SK-N-SH treated with all-trans-retinoic acid at 6 μM for 48 hours (cell line): Measurements from ENCODE around the gene ADK.

ENCODE experiments used
- ATAC-seq: fragments of 200-7000 bp; cut with Tn5 transposase; 3 replicates; pipeline ENCODE4 v1.9.1; 2020; ENCODE audit warnings: mild to moderate bottlenecking, moderate library complexity
- ARNTL ChIP-seq: fragments of 450-650 bp; formaldehyde crosslinking; IDR thresholded peaks from 2 replicates; pipeline ENCODE4 v1.5.0; 2020; ENCODE audit warnings: low read depth, mild to moderate bottlenecking, moderate library complexity, borderline replicate concordance
- BACH2 ChIP-seq: fragments of 250-450 bp; sonication (Bioruptor Pico); IDR thresholded peaks from 2 replicates; pipeline ENCODE4 v1.9.0; 2021; ENCODE audit warnings: mild to moderate bottlenecking, borderline replicate concordance
- CSDC2 ChIP-seq: fragments of 250-450 bp; sonication (Bioruptor Pico); IDR thresholded peaks from 2 replicates; pipeline ENCODE4 v1.5.0; 2020; ENCODE audit warnings: mild to moderate bottlenecking, moderate library complexity
- ESRRG ChIP-seq: fragments of 250-450 bp; sonication (Bioruptor Pico); IDR thresholded peaks from 2 replicates; pipeline ENCODE4 v1.6.1; 2021; ENCODE audit warnings: mild to moderate bottlenecking
- GLIS3 ChIP-seq: fragments of 250-450 bp; sonication (Bioruptor Pico); IDR thresholded peaks from 2 replicates; pipeline ENCODE4 v1.5.0; 2020; ENCODE audit warnings: mild to moderate bottlenecking, moderate library complexity
- ISL1 ChIP-seq: fragments of 250-450 bp; sonication (Bioruptor Pico); IDR thresholded peaks from 2 replicates; pipeline ENCODE4 v2.1.2; 2022; ENCODE audit warnings: mild to moderate bottlenecking, moderate library complexity
- OSR1 ChIP-seq: fragments of 250-450 bp; sonication (Bioruptor Pico); IDR thresholded peaks from 2 replicates; pipeline ENCODE4 v1.8.0; 2022; ENCODE audit warnings: moderate library complexity, mild to moderate bottlenecking, inconsistent platforms
- PPARA ChIP-seq: fragments of 250-450 bp; sonication (Bioruptor Pico); IDR thresholded peaks from 2 replicates; pipeline ENCODE4 v1.5.0; 2020; ENCODE audit warnings: mild to moderate bottlenecking, borderline replicate concordance
- RARB ChIP-seq: fragments of 250-450 bp; sonication (Bioruptor Pico); IDR thresholded peaks from 2 replicates; pipeline ENCODE4 v1.8.0; 2021; ENCODE audit warnings: mild to moderate bottlenecking, moderate library complexity
- TOX ChIP-seq: fragments of 250-450 bp; sonication (Bioruptor Pico); IDR thresholded peaks from 2 replicates; pipeline ENCODE4 v1.8.0; 2021; ENCODE audit warnings: mild to moderate bottlenecking, moderate library complexity, borderline replicate concordance
- ZC3H10 ChIP-seq: fragments of 250-450 bp; sonication (Bioruptor Pico); IDR thresholded peaks from 2 replicates; pipeline ENCODE4 v1.5.1; 2021; ENCODE audit warnings: mild to moderate bottlenecking, moderate library complexity
- ZFP3 ChIP-seq: fragments of 250-450 bp; sonication (Bioruptor Pico); IDR thresholded peaks from 2 replicates; pipeline ENCODE4 v1.5.0; 2020; ENCODE audit warnings: mild to moderate bottlenecking, moderate library complexity
- ZFP30 ChIP-seq: fragments of 450-650 bp; formaldehyde crosslinking; IDR thresholded peaks from 2 replicates; pipeline ENCODE4 v1.5.0; 2022; ENCODE audit warnings: mild to moderate bottlenecking, moderate library complexity
- ZNF565 ChIP-seq: fragments of 450-650 bp; formaldehyde crosslinking; conservative IDR thresholded peaks from 2 replicates; pipeline ENCODE4 v1.5.0; 2020; ENCODE audit warnings: low read depth, mild to moderate bottlenecking, moderate library complexity
- ZNF70 ChIP-seq: fragments of 450-650 bp; formaldehyde crosslinking; IDR thresholded peaks from 2 replicates; pipeline ENCODE4 v1.5.0; 2020; ENCODE audit warnings: mild to moderate bottlenecking, moderate library complexity
- TF ChIP-seq, protein P1 (sequence below): fragments of 250-450 bp; sonication (Bioruptor Pico); IDR thresholded peaks from 2 replicates; pipeline ENCODE4 v1.5.1; 2021; ENCODE audit warnings: mild to moderate bottlenecking, moderate library complexity
- TF ChIP-seq, protein P2 (sequence below): fragments of 250-450 bp; sonication (Bioruptor Pico); IDR thresholded peaks from 2 replicates; pipeline ENCODE4 v1.5.0; 2020; ENCODE audit warnings: mild to moderate bottlenecking, moderate library complexity
- TF ChIP-seq, protein P3 (sequence below): fragments of 250-450 bp; sonication (Bioruptor Pico); IDR thresholded peaks from 2 replicates; pipeline ENCODE4 v1.8.0; 2020; ENCODE audit warnings: mild to moderate bottlenecking, moderate library complexity, borderline replicate concordance
- TF ChIP-seq, protein P4 (sequence below): fragments of 250-450 bp; sonication (Bioruptor Pico); IDR thresholded peaks from 2 replicates; pipeline ENCODE4 v1.5.1; 2020; ENCODE audit warnings: low read depth, mild to moderate bottlenecking, moderate library complexity
- TF ChIP-seq, protein P5 (sequence below): fragments of 250-450 bp; sonication (Bioruptor Pico); IDR thresholded peaks from 2 replicates; pipeline ENCODE4 v1.8.0; 2021; ENCODE audit warnings: low read depth, mild to moderate bottlenecking, moderate library complexity, borderline replicate concordance

ADK gene

DNA sequence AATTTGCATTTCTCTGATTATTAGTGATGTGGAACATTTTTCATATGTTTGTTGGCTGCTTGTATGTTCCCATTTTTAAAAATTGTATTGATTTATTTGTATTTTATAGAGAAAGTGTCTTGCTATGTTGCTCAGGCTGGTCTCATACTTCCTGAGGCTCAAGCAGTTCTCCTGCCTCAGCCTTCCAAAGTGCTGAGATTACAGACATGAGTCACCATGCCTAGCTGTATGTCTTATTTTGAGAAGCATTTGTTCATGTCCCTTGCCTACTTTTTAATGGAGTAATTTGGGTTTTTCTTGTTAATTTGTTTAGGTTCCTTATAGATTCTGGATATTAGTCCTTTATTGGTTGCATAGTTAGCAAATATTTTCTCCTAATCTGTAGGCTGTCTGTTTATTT, 461.2 kb downstream of the ADK start:
- no peak for ATAC-seq
- TF ChIP-seq ZNF565 (no peak), RARB (no peak), ZFP30 (no peak), ARNTL (CRISPR knock-in tag) (no peak), GLIS3 (CRISPR knock-in tag) (no peak), PPARA (CRISPR knock-in tag) (no peak), CSDC2 (no peak), ZNF70 (CRISPR knock-in tag) (no peak), BACH2 (CRISPR knock-in tag) (no peak), ISL1 (CRISPR knock-in tag) (no peak), ZC3H10 (CRISPR knock-in tag) (no peak)
- TF ChIP-seq, protein P1, sequence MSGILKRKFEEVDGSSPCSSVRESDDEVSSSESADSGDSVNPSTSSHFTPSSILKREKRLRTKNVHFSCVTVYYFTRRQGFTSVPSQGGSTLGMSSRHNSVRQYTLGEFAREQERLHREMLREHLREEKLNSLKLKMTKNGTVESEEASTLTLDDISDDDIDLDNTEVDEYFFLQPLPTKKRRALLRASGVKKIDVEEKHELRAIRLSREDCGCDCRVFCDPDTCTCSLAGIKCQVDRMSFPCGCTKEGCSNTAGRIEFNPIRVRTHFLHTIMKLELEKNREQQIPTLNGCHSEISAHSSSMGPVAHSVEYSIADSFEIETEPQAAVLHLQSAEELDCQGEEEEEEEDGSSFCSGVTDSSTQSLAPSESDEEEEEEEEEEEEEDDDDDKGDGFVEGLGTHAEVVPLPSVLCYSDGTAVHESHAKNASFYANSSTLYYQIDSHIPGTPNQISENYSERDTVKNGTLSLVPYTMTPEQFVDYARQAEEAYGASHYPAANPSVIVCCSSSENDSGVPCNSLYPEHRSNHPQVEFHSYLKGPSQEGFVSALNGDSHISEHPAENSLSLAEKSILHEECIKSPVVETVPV (CRISPR knock-in tag), result no peak
- TF ChIP-seq, protein P2, sequence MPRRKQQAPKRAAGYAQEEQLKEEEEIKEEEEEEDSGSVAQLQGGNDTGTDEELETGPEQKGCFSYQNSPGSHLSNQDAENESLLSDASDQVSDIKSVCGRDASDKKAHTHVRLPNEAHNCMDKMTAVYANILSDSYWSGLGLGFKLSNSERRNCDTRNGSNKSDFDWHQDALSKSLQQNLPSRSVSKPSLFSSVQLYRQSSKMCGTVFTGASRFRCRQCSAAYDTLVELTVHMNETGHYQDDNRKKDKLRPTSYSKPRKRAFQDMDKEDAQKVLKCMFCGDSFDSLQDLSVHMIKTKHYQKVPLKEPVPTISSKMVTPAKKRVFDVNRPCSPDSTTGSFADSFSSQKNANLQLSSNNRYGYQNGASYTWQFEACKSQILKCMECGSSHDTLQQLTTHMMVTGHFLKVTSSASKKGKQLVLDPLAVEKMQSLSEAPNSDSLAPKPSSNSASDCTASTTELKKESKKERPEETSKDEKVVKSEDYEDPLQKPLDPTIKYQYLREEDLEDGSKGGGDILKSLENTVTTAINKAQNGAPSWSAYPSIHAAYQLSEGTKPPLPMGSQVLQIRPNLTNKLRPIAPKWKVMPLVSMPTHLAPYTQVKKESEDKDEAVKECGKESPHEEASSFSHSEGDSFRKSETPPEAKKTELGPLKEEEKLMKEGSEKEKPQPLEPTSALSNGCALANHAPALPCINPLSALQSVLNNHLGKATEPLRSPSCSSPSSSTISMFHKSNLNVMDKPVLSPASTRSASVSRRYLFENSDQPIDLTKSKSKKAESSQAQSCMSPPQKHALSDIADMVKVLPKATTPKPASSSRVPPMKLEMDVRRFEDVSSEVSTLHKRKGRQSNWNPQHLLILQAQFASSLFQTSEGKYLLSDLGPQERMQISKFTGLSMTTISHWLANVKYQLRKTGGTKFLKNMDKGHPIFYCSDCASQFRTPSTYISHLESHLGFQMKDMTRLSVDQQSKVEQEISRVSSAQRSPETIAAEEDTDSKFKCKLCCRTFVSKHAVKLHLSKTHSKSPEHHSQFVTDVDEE (CRISPR knock-in tag), result no peak
- TF ChIP-seq, protein P3, sequence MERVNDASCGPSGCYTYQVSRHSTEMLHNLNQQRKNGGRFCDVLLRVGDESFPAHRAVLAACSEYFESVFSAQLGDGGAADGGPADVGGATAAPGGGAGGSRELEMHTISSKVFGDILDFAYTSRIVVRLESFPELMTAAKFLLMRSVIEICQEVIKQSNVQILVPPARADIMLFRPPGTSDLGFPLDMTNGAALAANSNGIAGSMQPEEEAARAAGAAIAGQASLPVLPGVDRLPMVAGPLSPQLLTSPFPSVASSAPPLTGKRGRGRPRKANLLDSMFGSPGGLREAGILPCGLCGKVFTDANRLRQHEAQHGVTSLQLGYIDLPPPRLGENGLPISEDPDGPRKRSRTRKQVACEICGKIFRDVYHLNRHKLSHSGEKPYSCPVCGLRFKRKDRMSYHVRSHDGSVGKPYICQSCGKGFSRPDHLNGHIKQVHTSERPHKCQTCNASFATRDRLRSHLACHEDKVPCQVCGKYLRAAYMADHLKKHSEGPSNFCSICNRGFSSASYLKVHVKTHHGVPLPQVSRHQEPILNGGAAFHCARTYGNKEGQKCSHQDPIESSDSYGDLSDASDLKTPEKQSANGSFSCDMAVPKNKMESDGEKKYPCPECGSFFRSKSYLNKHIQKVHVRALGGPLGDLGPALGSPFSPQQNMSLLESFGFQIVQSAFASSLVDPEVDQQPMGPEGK, result no peak
- TF ChIP-seq, protein P4, sequence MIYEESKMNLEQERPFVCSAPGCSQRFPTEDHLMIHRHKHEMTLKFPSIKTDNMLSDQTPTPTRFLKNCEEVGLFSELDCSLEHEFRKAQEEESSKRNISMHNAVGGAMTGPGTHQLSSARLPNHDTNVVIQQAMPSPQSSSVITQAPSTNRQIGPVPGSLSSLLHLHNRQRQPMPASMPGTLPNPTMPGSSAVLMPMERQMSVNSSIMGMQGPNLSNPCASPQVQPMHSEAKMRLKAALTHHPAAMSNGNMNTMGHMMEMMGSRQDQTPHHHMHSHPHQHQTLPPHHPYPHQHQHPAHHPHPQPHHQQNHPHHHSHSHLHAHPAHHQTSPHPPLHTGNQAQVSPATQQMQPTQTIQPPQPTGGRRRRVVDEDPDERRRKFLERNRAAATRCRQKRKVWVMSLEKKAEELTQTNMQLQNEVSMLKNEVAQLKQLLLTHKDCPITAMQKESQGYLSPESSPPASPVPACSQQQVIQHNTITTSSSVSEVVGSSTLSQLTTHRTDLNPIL (CRISPR knock-in tag), result no peak
- TF ChIP-seq, protein P5, sequence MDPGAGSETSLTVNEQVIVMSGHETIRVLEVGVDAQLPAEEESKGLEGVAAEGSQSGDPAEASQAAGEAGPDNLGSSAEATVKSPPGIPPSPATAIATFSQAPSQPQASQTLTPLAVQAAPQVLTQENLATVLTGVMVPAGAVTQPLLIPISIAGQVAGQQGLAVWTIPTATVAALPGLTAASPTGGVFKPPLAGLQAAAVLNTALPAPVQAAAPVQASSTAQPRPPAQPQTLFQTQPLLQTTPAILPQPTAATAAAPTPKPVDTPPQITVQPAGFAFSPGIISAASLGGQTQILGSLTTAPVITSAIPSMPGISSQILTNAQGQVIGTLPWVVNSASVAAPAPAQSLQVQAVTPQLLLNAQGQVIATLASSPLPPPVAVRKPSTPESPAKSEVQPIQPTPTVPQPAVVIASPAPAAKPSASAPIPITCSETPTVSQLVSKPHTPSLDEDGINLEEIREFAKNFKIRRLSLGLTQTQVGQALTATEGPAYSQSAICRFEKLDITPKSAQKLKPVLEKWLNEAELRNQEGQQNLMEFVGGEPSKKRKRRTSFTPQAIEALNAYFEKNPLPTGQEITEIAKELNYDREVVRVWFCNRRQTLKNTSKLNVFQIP (CRISPR knock-in tag), result no peak

DNA sequence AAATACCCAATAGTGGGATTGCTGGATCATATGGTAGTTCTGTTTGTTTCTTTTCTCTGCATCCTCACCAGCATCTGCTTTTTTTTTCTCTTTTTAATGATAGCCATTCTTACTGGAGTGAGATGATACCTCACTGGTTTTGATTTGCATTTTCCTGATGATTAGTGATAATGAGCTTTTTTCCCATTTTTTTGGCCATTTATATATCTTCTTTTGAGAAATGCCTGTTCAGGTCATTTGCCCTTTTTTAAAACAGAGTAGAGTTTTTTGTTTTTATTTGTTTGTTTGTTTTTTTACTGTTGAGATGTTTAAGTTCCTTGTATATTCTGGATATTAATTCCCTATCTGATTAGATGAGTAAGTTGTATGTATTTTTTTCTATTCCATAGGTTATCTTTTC, 469.6 kb downstream of the ADK start:
- TF ChIP-seq ZNF565, result no peak
- TF ChIP-seq ZC3H10 (CRISPR knock-in tag), result no peak
- TF ChIP-seq, protein P1 (CRISPR knock-in tag), result no peak
- no peak for TF ChIP-seq CSDC2
- no peak for TF ChIP-seq ZNF70 (CRISPR knock-in tag)
- no peak for TF ChIP-seq GLIS3 (CRISPR knock-in tag)
- TF ChIP-seq ISL1 (CRISPR knock-in tag), result no peak
- no peak for TF ChIP-seq ESRRG (CRISPR knock-in tag)
- TF ChIP-seq ZFP3 (CRISPR knock-in tag), result no peak
- TF ChIP-seq OSR1, result no peak
- no peak for TF ChIP-seq ZFP30
- TF ChIP-seq TOX (CRISPR knock-in tag), result no peak
- TF ChIP-seq, protein P3, result no peak
- no peak for TF ChIP-seq RARB
- no peak for TF ChIP-seq BACH2 (CRISPR knock-in tag)
- ATAC-seq, result no peak
